HepG2 (cell line): ENCODE results near the gene ADAMTS12. TPM values are rescaled to one million over a fixed set of nuclear protein-coding genes. Genes with fewer than 3 reads are reported as not detected.

Source experiments
- ARNT ChIP-seq: fragments of 450-650 bp; IDR thresholded peaks from 2 replicates; pipeline ENCODE4 v1.6.1; 2017
- ATF4 ChIP-seq, 2 experiments: fragments of 450-650 bp in 1 of 2; sonication (generic) in 1 of 2; formaldehyde crosslinking; IDR thresholded peaks; 2 replicates each; pipeline versions ENCODE4 v1.5.0 to v1.8.0; 2020 to 2022; ENCODE audit warnings: mild to moderate bottlenecking in 1 of 2, missing genetic modification reagents in 1 of 2
- DRAP1 ChIP-seq: IDR thresholded peaks from 2 replicates; pipeline ENCODE4 v1.6.1; 2016; ENCODE audit warnings: missing genetic modification reagents, missing compliant biosample characterization
- IKZF5 ChIP-seq: IDR thresholded peaks from 2 replicates; pipeline ENCODE4 v1.6.1; 2018; ENCODE audit warnings: missing genetic modification reagents, mild to moderate bottlenecking, missing compliant biosample characterization
- MTA1 ChIP-seq: sonication (generic); formaldehyde crosslinking; IDR thresholded peaks from 2 replicates; pipeline ENCODE4 v1.4.0; 2020; ENCODE audit warnings: missing genetic modification reagents, mild to moderate bottlenecking, borderline replicate concordance
- NFIB ChIP-seq: sonication (generic); formaldehyde crosslinking; IDR thresholded peaks from 2 replicates; pipeline ENCODE4 v1.9.0; 2021; ENCODE audit warnings: missing genetic modification reagents, mild to moderate bottlenecking, borderline replicate concordance
- RFX3 ChIP-seq: IDR thresholded peaks from 2 replicates; pipeline ENCODE4 v1.6.1; 2016; ENCODE audit warnings: missing biosample characterization, missing genetic modification reagents
- ZBTB21 ChIP-seq: sonication (generic); formaldehyde crosslinking; IDR thresholded peaks from 2 replicates; pipeline ENCODE4 v1.4.0; 2020; ENCODE audit warnings: missing genetic modification reagents
- ZBTB3 ChIP-seq: sonication (generic); formaldehyde crosslinking; IDR thresholded peaks from 2 replicates; pipeline ENCODE4 v1.4.0; 2020; ENCODE audit warnings: low read depth, mild to moderate bottlenecking, moderate library complexity, missing genetic modification reagents, borderline replicate concordance
- ZBTB33 ChIP-seq: sonication (generic); formaldehyde crosslinking; IDR thresholded peaks from 2 replicates; pipeline ENCODE4 v1.4.0; 2020; ENCODE audit warnings: missing genetic modification reagents
- ZBTB38 ChIP-seq: sonication (generic); formaldehyde crosslinking; IDR thresholded peaks from 2 replicates; pipeline ENCODE4 v1.5.1; 2020; ENCODE audit warnings: mild to moderate bottlenecking, missing genetic modification reagents
- ZNF124 ChIP-seq: sonication (generic); formaldehyde crosslinking; IDR thresholded peaks from 2 replicates; pipeline ENCODE4 v1.4.0; 2020; ENCODE audit warnings: missing genetic modification reagents
- ZNF256 ChIP-seq: sonication (generic); formaldehyde crosslinking; conservative IDR thresholded peaks from 2 replicates; pipeline ENCODE4 v1.4.0; 2020; ENCODE audit warnings: missing genetic modification reagents
- ZNF318 ChIP-seq: sonication (generic); formaldehyde crosslinking; IDR thresholded peaks from 2 replicates; pipeline ENCODE4 v1.4.0; 2020; ENCODE audit warnings: mild to moderate bottlenecking, missing genetic modification reagents
- ZNF607 ChIP-seq: sonication (generic); formaldehyde crosslinking; IDR thresholded peaks from 2 replicates; pipeline ENCODE4 v1.5.1; 2020; ENCODE audit warnings: missing genetic modification reagents, mild to moderate bottlenecking, borderline replicate concordance
- ZNF691 ChIP-seq: sonication (generic); formaldehyde crosslinking; IDR thresholded peaks from 2 replicates; pipeline ENCODE4 v1.4.0; 2020; ENCODE audit warnings: missing genetic modification reagents, low read depth, mild to moderate bottlenecking, borderline replicate concordance
- ZSCAN20 ChIP-seq: sonication (generic); formaldehyde crosslinking; IDR thresholded peaks from 2 replicates; pipeline ENCODE4 v1.4.0; 2020; ENCODE audit warnings: missing genetic modification reagents, mild to moderate bottlenecking, borderline replicate concordance
- polyA plus RNA-seq, 8 experiments: library from polyadenylated mRNA; depleted of rRNA in 3 of 8; stranded (reverse) in 7 of 8; unstranded in 1 of 8; fragments of >200 nt; fragmentation: Illumina TruSeq in 4 of 8; extraction: Trizol in 4 of 8; gene quantifications; 2 replicates each; pipeline versions ENCODE4 v1.2.1 to v1.2.3, GENCODE V29; 2011 to 2016; ENCODE audit warnings: low read depth in 4 of 8, missing spikeins in 1 of 8, mixed read lengths in 1 of 8; ENCODE audit not compliant: insufficient read depth in 1 of 8
- total RNA-seq, 5 experiments: library from RNA; depleted of rRNA; stranded (reverse); fragments of >200 nt; fragmentation: Illumina TruSeq; extraction: Trizol; gene quantifications; 2 replicates each; pipeline ENCODE4 v1.2.3, GENCODE V29; 2016; ENCODE audit warnings: low read depth in 1 of 5

Gene ADAMTS12
- total and polyA plus RNA-seq, 2 of the 13 experiments (the other 11 are each of a cell fraction or from before 2014, with no cell fraction given), result 0.03 TPM; not detected in 1

- TF ChIP-seq DRAP1 (CRISPR knock-in tag) (0 out of 2 replicates have a peak, but pooled peaks have one; percentile 24), ZNF691 (CRISPR knock-in tag) (no peak), RFX3 (CRISPR knock-in tag) (no peak), ATF4 (CRISPR knock-in tag; IDR thresholded peaks at IDR 0.05) (no peak), ZSCAN20 (CRISPR knock-in tag) (no peak), ZBTB38 (CRISPR knock-in tag) (no peak), NFIB (CRISPR knock-in tag) (no peak), MTA1 (CRISPR knock-in tag) (no peak), IKZF5 (CRISPR knock-in tag) (peak; percentile 77), ARNT (no peak), ZNF318 (CRISPR knock-in tag) (no peak), ZBTB3 (CRISPR knock-in tag) (no peak), ZBTB21 (CRISPR knock-in tag) (no peak), ZNF607 (CRISPR knock-in tag) (no peak), ZNF256 (CRISPR knock-in tag) (no peak), ZNF124 (CRISPR knock-in tag) (no peak), ZBTB33 (CRISPR knock-in tag) (no peak)
These were observed 309.4 kb downstream of the ADAMTS12 start (continued) for GRCh38 chr5:33582417-33582816.
